ENCODE data around the gene RHOG.

The RHOG gene

DNA sequence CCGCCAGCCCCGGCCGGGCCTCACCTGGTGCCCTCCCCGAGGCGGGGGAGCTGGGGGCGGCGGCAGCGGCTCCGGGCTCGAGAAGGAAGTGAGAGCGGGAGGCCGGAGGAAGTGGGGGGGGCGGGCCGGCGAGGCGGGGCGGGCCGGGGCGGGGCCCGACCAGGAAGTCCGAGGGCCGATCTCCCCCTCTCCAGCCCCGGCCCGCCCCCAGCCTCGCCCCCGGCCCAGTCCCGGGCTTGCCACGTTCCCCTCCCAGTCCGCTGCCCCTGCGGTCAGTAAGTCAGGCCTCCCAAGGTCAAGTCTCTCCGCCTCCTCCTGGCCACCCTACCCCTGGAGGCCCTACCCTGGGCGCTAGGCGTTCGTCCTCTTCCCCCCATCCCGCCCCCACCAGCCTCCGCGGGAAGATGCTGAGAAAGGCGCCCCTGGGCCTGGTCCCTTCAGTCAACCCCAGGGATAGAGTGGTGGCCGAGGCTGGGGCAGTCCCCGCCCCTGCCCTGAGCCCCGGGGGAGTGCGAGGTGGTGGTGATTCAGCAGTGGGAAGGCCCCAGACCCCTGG lies at the start of gene RHOG:
Gene RHOG, minus strand, starts transcription at position 90 of the 556 bp plus-strand sequence. CDS start 12,821 bp downstream, outside the sequence.
- peak; percentile 63 for DNase-seq (ENCODE audit: low spot score)

- no peak for DNase-seq (ENCODE audit: low spot score)
Measured at GRCh38 chr11:3890014-3890413, 49.3 kb upstream of the RHOG start.

GRCh38 chr11:3888876-3889275 lies 48.1 kb upstream of the RHOG start:
- DNase-seq (ENCODE audit: low spot score), result no peak

DNA sequence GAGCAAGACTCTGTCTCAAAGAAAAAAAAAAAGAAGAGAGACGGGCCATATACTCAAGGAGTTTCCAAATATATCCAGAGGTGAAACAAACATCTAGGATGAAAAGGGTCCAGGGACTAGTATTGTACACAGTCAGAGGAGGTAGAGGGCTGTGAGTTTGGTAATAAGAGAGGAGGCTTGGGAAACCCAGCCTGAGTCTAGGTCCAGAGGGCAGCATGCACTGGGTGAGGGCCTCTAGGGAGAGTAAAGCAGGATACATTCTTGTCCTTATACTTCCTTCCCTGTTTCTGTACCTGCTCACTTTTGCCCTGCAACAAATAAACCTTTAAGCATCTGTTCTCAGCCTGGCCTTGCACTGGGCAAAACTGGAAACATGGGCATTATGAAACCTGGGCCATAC lies 46.2 kb upstream of the RHOG start:
- no peak for DNase-seq (ENCODE audit: low spot score)

GRCh38 chr11:3885855-3886254 lies 45.1 kb upstream of the RHOG start:
- no peak for DNase-seq (ENCODE audit: low spot score)

- no peak for DNase-seq (ENCODE audit: low spot score)
Measured at GRCh38 chr11:3882655-3883054, 41.9 kb upstream of the RHOG start.

DNA sequence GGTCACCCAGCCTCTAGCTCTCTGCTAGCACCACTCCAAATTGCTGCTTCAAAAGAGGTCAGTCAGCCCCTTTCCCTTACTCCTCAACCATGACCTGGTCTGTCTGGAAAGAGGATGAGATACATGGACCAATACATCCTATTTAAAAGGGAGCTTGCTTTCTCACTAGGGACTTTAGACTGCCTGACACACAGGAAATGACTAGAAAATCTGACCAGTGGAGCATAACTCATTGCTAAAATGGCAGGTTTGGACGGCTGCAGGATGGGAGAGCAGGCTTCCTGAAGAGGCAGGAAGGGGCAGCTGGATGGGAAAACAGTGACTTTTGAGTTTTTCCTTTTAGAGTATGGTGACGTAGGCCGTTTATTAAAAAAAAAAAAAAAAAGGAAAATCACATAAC lies 40.0 kb upstream of the RHOG start:
- no peak for DNase-seq (ENCODE audit: low spot score)

DNA sequence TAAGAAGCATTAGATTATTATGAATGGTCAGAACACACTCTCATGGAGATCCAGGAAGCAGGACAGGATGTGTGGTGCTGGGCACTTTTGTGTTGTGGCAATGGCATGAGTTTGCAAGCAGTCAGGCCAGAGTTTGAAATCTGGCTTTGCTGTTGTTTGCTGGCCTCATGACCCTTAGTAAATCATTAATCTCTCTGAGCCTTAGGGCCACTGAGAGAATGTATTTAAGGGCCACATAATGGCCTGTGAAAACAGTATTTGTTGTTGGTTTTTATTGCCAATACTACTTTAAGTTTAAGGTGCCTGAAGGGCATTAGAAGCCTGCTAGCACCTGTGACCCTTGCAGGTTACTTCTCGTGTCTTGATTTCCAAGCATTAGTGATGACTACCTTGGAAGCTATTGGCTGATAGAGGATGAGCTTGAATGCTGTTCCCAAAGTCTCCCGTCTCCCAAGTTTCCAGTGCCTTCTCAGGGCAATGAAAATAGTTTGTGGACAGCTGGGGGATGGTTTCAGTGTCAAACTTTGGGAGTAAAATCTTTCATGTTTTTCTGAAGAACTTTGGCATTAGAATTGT lies 39.3 kb upstream of the RHOG start:
- DNase-seq (ENCODE audit: low spot score), result no peak

DNA sequence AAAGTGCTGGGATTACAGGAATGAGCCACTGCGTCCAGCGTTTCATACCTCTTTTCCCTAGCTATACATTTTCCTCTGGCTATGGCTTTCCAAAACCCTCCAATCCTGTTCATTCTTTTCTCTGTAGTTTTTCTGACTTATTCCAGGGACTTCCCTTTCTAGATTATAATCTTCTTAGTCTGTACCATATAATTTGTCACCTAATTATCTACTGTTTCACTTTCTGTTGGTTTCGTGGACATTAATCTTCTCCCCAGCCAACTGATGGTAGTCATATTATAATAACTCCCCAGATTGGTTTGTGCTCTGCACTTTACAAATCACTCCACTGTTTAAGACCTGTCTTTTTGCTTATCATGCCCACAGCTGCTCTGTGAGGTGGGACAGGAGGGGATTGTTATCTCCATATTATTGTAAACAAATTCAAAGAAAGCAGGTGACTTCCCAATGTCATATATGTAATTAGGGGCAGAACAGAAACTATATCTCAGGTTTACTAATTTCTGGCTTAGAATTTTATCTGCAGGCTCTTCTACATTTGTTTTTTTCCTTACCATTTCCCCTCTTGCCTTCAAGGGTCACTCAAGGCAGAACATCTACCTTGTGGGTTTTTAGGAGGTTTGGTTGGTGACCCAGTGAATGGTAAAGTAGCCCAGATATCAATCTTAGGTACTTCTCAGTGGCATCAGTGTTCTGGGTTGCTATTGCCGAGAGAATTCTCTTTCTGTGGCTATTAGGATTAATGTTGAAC lies 38.6 kb upstream of the RHOG start:
- DNase-seq (ENCODE audit: low spot score), result no peak

DNA sequence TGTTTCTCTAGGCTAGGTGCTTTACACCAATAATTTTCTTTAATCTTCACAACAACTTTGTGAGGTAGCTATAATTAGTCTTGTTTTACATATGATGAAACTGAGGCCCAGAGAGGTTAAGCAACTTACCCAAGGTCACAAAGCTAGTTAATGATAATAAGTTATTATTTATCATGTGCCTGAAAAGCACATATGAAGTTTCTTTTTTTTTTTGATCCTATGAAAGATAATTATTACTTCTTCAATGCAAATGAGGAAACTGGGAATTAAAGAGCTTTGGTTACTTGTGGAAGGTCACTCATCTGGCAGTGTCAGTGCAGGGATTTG lies 37.5 kb upstream of the RHOG start:
- DNase-seq (ENCODE audit: low spot score), result no peak

- no peak for DNase-seq (ENCODE audit: low spot score)
Measured at GRCh38 chr11:3877364-3878257, 36.9 kb upstream of the RHOG start.

DNA sequence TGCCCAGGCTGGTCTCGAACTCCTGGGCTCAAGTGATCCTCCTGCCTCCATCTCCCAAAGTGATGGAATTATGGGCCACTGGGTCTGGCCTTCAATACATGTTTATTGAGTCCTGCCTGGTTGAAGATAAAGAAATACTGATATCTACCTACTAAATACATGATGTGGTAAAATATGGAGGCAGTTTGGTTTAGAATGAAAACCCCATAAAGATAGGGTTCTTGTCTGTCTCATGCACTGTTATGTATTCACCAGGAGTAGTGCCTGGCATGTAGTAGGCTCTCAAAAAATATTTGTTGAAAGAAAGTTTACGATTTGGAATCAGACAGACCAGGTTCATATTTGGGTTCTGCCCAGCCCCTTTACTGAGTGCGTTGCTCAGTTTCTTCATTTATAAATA lies 35.9 kb upstream of the RHOG start:
- DNase-seq (ENCODE audit: low spot score), result no peak

- no peak for DNase-seq (ENCODE audit: low spot score)
Measured at GRCh38 chr11:3873712-3874349, 33.1 kb upstream of the RHOG start.

GRCh38 chr11:3867209-3868091 lies 26.7 kb upstream of the RHOG start:
- no peak for DNase-seq (ENCODE audit: low spot score)

GRCh38 chr11:3866836-3867208 lies 26.1 kb upstream of the RHOG start:
- DNase-seq (ENCODE audit: low spot score), result no peak

GRCh38 chr11:3866206-3866605 lies 25.4 kb upstream of the RHOG start:
- DNase-seq (ENCODE audit: low spot score), result no peak

DNA sequence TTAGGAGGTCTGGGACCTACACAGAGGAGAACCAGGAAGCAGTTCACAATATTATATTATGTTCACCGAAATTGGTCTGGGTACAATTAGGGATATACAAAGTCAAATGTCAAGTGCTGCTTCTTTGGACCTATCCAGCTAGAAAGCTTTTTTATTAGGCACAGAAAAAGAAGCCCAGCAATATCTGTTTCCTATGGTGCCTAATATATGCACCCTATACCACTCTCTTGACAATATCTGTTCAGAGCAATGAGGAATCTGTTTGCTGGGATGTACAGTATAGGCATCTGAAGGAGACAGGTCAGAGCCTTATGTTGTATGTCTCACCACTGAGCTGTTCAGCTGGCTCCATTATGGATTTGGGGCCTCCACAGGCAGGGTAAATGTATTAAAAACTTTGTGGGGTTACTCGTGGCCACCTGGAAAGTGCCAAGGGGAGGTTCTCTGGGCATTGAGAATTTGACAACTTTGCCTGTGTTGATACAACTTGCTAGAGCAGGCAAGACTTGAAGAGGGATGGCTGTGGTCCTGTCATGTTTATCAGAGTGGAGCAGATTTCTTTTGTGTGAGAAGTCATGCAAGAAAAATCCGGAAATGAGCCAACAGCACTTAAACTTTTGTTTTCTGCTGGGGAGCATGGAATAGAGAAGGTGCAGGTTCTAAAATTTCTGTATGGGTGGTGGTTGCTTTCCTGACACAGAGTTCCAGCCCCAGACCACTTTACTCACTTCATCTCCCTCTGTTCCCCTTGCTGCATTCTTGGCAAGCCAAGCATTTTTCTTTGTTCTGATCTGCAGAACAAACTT lies 24.8 kb upstream of the RHOG start:
- peak; percentile 20 for DNase-seq (ENCODE audit: low spot score)

DNA sequence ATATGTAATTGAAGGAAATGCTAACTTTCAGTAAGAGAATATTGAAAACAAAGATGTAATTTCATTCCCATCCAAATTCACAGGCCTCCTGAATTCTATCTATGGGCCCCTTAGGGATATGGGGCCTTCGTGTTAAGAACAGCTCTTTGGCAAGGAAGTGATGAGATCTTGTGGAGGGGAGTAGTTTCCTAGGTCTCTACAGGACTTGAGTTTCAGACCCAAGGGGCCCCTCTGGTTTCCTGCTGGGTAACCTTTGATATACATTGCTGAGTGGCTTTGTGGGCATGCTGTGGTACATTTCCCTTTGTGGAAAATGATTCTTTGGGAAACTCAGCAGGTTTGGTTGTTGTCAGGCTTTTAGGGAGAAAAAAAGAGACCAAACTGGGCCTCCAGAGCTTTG lies 20.9 kb upstream of the RHOG start:
- no peak for DNase-seq (ENCODE audit: low spot score)

GRCh38 chr11:3860898-3861393 lies 20.2 kb upstream of the RHOG start:
- peak; percentile 49 for DNase-seq (ENCODE audit: low spot score)

DNA sequence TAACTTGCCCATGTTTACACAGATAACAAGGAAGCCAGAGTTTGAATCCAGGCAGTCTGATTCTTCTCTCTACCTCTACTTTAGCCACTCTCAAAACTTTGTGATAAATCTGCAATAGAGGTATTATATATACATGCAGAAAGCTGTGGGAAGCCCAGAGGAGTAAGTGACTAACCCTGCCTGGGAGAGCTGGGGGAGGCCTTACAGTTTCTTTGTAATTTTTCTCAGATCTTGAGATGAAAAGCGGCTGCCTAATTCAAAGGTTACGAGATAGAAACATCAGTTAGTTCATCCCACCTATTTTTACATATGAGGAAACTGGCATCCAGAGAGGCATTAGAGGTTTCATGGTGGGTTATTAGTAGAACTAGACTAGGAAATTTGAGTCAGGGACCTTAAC lies 19.6 kb upstream of the RHOG start:
- DNase-seq (ENCODE audit: low spot score), result peak; percentile 32
